Muscle layer of duodenum (tissue), 2 donors: Measurements from ENCODE around the gene LPCAT1.

Experiments used
- H3K27ac ChIP-seq: one replicate; pipeline ENCODE4 v1.7.0; 2013; ENCODE audit warnings: mild to moderate bottlenecking, low read length
- H3K27me3 ChIP-seq: one replicate; pipeline ENCODE4 v1.7.0; 2013; ENCODE audit warnings: low read depth, mild to moderate bottlenecking, control low read depth, low read length
- H3K36me3 ChIP-seq, 2 donors: one replicate each; pipeline ENCODE4 v1.7.0; 2013; ENCODE audit warnings: low read length in 2 of 2, control low read depth in 1 of 2, mild to moderate bottlenecking in 1 of 2; ENCODE audit not compliant: insufficient read depth in 2 of 2, control insufficient read depth in 1 of 2
- H3K4me1 ChIP-seq, 2 donors: one replicate each; pipeline ENCODE4 v1.7.0; 2013; ENCODE audit warnings: low read length in 2 of 2, mild to moderate bottlenecking in 2 of 2, control low read depth in 1 of 2, moderate library complexity in 1 of 2; ENCODE audit not compliant: insufficient read depth in 2 of 2, control insufficient read depth in 1 of 2
- H3K4me3 ChIP-seq, 2 donors: one replicate each; pipeline ENCODE4 v1.7.0; 2013; ENCODE audit warnings: low read length in 2 of 2, low read depth in 1 of 2, mild to moderate bottlenecking in 1 of 2
- H3K9me3 ChIP-seq, 2 donors: one replicate each; pipeline ENCODE4 v1.7.0; 2013; ENCODE audit warnings: low read length in 2 of 2, control low read depth in 1 of 2, mild to moderate bottlenecking in 1 of 2; ENCODE audit not compliant: control insufficient read depth in 1 of 2
- donor health status: healthy.

Gene LPCAT1

DNA sequence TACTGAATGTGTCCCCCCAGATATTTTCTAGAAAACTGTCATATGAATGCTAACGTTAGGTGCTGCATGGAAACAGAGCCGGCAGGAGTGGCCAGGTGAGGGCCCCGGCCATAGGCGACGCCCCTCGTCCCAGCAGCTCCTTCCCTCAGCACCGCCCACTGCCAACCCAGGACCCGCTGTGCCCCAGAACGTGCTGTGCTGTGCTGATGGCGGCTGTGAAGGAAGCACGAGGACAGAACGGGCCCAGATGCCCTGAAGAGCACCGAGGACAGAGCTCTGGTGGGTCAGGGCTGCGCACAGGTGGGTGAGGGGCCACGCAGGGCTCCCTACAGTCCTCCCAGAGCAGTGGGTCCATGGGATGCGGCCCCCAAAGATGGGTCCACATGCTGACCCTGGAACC, 30.3 kb downstream of the LPCAT1 start:
- peaks cover 0 to 9% of the 10 kb centered on the region in 2 donors for H3K4me1 ChIP-seq
- H3K9me3 ChIP-seq = no peaks in the 10 kb centered on the region
- peaks cover 4 to 35% of the 10 kb centered on the region in 2 donors for H3K36me3 ChIP-seq
- H3K4me3 ChIP-seq = no peak overlapping the region
- no peaks in the 10 kb centered on the region for H3K27me3 ChIP-seq
- no peak overlapping the region for H3K27ac ChIP-seq

DNA sequence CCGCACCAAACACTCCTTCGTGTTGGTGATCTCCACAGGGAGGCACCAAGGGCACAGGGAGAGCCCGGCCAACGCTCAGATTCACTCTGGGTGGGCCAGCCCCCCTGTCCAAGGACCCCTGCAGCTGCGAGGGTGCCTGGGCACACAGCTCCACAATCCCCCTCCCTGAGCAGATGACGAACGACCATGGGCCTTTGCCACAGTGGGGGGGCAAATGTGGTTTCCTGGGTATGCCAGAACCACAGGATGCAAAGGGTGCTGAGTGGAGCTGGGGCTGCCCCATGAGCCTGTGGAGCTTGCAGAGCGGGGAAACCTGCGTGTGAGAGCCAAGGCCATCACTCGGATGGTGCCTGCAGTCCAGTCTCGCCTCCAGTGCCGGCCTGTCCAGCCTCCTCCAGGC, 31.0 kb downstream of the LPCAT1 start:
- Histone ChIP-seq H3K27me3 (no peaks in the 10 kb centered on the region), H3K27ac (no peak overlapping the region), H3K4me3 (no peak overlapping the region), H3K9me3 (no peaks in the 10 kb centered on the region), H3K36me3 (peaks cover 4 to 40% of the 10 kb centered on the region in 2 donors), H3K4me1 (peaks cover 0 to 9% of the 10 kb centered on the region in 2 donors)

DNA sequence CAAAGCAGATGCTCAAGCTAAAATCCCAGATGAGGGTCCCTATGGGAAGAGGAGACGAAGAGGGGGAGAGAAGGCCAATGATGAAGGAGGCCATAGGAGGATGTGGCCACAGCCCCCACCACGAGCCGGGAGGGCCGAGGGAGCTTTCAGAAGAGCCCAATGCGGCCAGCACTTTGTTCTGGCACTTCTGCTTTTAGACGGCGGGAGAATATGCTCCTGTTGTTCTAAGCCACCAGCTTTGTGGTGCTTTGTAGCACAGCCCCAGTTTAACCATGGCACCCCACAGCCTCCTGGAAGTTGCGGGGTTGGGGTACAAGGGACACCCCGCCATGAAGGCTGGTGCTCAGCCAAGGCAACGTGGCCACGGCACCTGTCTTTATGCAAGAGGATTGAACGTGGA, 33.4 kb downstream of the LPCAT1 start:
- no peaks in the 10 kb centered on the region for H3K9me3 ChIP-seq
- peaks cover 15 to 64% of the 10 kb centered on the region in 2 donors for H3K36me3 ChIP-seq
- no peak overlapping the region for H3K27ac ChIP-seq
- no peaks in the 10 kb centered on the region for H3K4me1 ChIP-seq
- no peak overlapping the region for H3K4me3 ChIP-seq
- H3K27me3 ChIP-seq = no peaks in the 10 kb centered on the region

DNA sequence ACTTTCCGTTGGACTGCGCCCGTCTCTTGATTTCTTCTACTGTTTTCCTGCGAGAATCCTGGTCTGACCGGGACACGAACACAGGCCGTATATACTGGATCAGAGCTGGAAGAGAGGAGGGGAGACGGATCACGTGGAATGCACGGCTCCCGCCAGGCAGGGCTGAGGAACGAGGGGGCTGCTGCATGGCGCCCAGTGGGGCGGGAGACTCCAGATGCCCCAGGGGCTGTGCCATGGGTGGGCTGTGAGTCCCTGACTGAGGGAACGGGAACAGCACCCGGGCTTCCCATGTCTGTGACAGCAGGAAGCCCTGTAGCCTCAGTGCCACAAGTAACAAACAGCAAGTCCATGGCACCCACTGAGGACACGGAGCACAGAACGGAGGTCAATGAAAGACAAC, 34.0 kb downstream of the LPCAT1 start:
- Histone ChIP-seq H3K27ac (no peak overlapping the region), H3K4me3 (no peak overlapping the region), H3K9me3 (no peaks in the 10 kb centered on the region), H3K36me3 (peaks cover 15 to 69% of the 10 kb centered on the region in 2 donors), H3K4me1 (no peaks in the 10 kb centered on the region), H3K27me3 (no peaks in the 10 kb centered on the region)

DNA sequence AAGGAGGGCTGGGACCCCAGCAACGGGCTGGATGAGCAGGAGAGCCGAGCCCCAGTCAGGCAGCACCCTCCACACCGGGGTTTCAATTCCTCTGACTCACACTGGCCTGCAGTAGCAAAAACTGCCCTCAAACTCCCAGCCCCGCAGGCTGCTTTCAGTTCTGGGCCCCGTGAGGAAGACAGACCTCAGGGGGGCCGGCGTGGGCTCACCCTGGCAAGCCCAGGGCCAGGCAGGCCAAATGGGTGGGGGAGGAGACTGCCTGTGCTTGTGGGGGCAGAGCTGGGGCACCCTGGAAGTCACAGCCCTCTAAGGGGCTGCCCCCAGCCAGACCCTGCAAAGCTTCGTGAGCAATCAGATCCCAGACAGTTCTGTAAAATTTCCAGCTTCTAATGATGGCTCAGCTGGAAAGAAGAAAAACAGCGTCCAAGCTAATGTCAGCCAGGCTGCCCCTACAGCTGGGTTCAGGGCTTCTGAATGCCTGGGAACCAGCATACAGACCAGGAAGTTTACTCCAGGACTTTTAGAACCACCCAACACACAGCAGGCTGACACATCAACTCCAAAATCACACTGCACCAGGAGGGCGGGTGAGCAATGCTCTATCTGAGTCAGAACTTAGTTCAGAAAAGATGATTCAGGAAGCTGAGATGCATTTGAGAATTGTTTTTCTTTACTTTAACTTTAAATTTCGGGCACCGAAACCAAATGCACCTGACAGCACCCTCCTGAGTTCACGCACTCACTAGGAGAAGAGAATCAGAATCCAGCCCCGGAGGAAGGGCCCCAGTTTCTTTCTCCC, 34.7 kb downstream of the LPCAT1 start:
- no peak overlapping the region for H3K27ac ChIP-seq
- H3K36me3 ChIP-seq = peaks cover 15 to 68% of the 10 kb centered on the region in 2 donors
- H3K27me3 ChIP-seq = no peaks in the 10 kb centered on the region
- no peaks in the 10 kb centered on the region for H3K9me3 ChIP-seq
- H3K4me1 ChIP-seq = no peaks in the 10 kb centered on the region
- H3K4me3 ChIP-seq = no peak overlapping the region

DNA sequence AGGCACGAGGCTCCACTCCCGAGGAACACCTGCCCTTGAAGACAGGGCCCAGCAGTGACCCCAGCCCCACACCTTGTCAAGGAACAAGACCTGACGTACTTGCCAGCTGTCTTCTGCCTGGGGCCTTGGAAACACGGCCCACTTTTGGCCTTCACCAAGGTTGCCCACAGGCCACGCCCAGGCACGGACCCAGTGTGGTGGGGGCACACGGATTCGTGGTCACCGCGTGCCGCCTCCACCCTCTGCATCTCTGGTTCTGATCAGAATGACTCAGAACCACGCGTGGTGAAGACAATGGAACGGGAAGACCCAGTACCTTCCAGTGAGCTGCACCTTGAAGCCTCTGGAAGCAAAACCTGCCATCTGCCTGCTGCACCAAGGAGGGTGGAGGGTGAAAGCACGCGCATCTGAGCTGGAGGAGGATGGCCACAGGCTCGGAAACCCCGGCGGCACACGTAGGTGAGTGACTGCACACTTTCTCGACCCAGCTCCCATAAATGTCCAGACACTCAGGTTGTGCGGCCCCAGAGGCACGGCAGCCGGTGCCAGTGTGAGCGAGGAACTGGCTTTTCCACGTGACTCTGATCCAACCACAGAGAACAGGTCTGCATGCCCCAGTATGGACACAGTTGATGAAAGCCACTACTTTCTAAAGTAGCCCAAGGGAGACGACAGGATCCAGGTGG, 36.5 kb downstream of the LPCAT1 start:
- no peaks in the 10 kb centered on the region for H3K9me3 ChIP-seq
- H3K4me1 ChIP-seq = no peaks in the 10 kb centered on the region
- H3K27me3 ChIP-seq = no peaks in the 10 kb centered on the region
- H3K36me3 ChIP-seq = peaks cover 15 to 62% of the 10 kb centered on the region in 2 donors
- H3K27ac ChIP-seq = no peak overlapping the region
- no peak overlapping the region for H3K4me3 ChIP-seq

DNA sequence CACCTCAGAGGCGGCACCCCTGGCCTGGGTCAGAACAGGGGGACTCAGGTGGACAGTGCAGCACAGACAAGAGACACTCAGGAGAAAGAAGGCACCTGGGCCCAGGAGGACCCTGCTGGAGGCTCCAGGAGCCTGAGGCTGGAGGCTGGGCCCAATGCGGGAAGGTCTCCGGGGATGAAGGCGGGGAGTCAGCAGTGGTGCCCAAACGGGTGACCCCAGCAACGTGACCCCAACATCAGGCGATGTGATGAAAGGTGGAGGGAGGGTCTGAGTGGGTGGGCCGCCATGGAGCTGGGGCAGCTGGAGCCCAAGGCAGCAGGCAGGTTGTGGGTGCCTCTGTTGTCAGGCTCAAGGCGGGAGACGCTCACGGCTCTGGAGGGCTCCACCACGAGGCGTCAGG, 37.5 kb downstream of the LPCAT1 start:
- no peak overlapping the region for H3K4me3 ChIP-seq
- no peaks in the 10 kb centered on the region for H3K27me3 ChIP-seq
- no peak overlapping the region for H3K27ac ChIP-seq
- H3K4me1 ChIP-seq = no peaks in the 10 kb centered on the region
- peaks cover 15 to 59% of the 10 kb centered on the region in 2 donors for H3K36me3 ChIP-seq
- no peaks in the 10 kb centered on the region for H3K9me3 ChIP-seq

DNA sequence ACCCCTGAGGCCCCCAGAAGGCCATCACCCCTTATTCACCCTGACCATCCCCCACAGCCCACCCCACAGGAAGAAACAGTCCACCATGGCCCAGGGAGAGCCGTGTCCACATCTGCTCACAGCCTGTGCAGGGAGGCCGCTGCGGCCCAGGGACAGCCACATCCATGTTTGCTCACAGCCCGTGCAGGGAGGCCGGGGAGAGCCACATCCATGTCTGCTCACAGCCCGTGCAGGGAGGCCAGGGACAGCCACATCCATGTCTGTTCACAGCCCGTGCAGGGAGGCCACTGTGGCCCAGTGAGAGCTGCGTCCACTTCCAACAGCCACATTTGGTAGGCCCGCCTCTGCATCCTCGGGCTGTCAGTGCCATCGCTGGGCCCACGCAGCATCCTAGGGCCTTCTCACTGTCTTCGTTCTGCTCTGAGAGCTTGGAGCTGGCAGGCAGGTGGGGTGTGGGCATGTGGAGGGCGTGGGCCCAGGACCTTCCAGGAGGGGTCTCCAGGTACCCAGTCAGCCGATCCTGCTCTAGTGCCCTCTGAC, 38.1 kb downstream of the LPCAT1 start:
- no peak overlapping the region for H3K4me3 ChIP-seq
- peaks cover 15 to 53% of the 10 kb centered on the region in 2 donors for H3K36me3 ChIP-seq
- H3K27ac ChIP-seq = no peak overlapping the region
- H3K9me3 ChIP-seq = no peaks in the 10 kb centered on the region
- H3K27me3 ChIP-seq = no peaks in the 10 kb centered on the region
- no peaks in the 10 kb centered on the region for H3K4me1 ChIP-seq

DNA sequence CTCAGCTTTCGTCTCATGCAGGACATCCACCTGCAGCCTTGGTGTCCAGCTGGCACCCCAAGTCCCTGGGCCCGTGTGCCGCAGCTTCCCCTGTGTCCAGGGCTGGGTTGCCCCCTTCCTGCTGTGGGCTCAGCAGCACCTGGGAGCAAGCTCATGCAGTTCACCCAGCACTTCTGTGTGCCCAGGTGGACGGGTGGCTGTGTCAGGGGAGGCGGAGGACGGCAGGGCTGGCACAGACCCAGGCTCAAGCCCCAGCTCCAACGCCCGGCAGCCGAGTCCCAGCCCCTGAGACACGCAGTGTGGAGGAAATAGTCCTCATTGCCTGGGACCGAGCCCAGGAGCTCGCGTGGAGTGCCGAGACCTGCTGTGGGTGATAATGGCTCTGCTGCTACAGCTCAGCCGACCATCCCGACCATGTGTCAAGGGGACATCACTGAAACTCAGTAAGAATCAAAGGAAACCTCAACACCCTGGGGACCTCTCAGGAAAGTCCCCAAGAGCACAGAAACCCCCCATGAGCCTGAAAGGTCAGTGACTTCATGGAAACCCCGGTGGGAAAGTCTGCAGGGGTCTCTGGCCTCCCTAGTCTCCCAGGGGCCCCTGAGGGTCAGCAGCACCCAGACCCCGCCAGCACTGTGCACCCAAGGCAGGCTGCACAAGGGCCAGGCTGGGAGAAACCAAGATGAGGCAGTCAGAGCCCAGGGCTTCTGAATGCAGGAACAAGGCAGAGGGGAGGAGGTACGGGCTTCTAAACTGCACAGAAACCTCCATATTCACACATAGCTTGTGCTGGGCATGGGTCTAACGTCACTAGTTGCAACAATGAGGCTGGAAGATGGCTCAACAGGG, 38.8 kb downstream of the LPCAT1 start:
- no peaks in the 10 kb centered on the region for H3K27me3 ChIP-seq
- H3K27ac ChIP-seq = no peak overlapping the region
- no peak overlapping the region for H3K4me3 ChIP-seq
- H3K9me3 ChIP-seq = no peaks in the 10 kb centered on the region
- no peaks in the 10 kb centered on the region for H3K4me1 ChIP-seq
- peaks cover 15 to 46% of the 10 kb centered on the region in 2 donors for H3K36me3 ChIP-seq

DNA sequence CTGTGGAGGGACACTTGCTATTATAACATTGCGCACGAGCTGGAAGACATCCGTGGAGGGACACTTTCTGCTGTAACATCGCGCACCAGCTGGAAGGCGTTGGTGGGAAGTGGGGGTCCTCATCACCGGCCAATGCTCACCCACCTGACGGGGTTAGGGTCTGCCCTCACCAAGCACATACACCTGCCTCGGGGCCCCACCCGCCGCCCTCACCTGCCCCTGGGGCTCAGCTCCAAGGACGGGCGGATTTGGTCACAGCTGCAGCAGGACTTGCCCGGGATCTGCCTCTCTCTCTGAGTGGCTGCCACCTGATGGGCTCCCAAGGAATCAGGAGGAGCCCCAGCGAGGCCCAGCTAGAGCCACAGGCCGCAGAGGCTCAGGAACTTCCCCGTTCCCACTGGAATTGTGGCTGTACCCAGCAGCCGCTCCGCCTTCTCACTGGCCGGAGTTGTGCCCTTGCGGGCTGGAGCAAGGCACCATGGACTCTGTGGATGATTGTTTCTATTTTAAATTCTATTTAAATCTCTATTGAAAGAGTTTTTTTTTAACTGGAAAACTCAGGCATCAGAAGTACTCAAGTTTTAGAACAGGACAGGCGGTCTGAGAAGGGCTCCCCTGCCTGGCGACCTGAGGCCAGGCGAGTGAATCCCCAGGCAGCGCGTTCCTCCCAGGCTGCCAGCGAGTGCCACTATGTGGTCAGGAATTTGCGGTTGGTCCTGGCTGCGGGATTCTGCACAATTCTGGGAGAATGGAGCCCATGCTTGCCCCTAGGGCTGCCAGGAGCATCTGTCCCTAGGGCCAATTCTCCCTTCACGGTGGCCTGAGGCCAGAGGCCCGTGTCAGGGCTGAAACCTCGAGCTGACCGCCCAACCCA, 39.7 kb downstream of the LPCAT1 start:
- H3K4me1 ChIP-seq = no peaks in the 10 kb centered on the region
- no peaks in the 10 kb centered on the region for H3K27me3 ChIP-seq
- H3K9me3 ChIP-seq = no peaks in the 10 kb centered on the region
- no peak overlapping the region for H3K4me3 ChIP-seq
- H3K27ac ChIP-seq = no peak overlapping the region
- H3K36me3 ChIP-seq = peaks cover 14 to 40% of the 10 kb centered on the region in 2 donors
